ENCODE results near the gene THRB.

The THRB gene

DNA sequence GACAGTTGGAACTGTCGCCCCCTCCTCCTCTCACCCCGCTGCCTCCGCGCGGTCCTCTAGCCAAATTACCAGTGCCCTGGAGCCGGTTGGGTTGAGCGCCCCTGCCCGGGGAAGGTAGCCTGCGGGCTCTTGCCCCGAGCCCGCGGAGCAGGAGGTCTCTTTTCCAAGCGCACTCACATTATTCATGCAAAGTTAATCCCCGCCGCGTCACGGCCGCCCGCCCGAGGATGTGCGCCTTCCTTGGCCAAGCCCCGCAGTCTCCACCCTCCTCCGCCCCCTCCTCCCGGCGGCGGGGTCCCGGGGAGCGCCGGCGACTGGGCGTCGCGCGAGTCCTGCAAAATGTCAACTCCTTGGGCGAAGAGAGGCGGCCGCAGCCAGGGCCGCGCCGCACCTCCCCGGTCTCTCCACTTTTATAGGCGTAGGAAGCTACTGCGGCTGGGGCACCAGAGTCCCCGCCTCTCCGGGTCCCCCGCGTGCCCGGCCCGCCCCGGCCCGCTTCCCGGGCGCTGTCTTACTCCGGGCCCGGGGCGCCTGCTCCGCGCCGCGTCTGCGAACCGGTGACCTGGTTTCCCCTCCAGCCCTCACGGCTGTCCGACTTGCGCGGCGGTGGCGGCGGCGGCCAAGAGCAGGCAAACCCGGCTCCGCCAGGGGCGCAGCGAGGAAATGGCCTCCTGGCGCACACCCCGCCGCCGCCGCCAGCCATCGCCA is at the start of gene THRB:
TSS of gene THRB (minus strand) at position 233 of the 708 bp plus-strand sequence.
- TF ChIP-seq, protein P1, sequence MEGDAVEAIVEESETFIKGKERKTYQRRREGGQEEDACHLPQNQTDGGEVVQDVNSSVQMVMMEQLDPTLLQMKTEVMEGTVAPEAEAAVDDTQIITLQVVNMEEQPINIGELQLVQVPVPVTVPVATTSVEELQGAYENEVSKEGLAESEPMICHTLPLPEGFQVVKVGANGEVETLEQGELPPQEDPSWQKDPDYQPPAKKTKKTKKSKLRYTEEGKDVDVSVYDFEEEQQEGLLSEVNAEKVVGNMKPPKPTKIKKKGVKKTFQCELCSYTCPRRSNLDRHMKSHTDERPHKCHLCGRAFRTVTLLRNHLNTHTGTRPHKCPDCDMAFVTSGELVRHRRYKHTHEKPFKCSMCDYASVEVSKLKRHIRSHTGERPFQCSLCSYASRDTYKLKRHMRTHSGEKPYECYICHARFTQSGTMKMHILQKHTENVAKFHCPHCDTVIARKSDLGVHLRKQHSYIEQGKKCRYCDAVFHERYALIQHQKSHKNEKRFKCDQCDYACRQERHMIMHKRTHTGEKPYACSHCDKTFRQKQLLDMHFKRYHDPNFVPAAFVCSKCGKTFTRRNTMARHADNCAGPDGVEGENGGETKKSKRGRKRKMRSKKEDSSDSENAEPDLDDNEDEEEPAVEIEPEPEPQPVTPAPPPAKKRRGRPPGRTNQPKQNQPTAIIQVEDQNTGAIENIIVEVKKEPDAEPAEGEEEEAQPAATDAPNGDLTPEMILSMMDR (IDR thresholded peaks at IDR 0.05) = 0 out of 2 replicates have a peak, but pooled peaks have one; percentile 21

DNA sequence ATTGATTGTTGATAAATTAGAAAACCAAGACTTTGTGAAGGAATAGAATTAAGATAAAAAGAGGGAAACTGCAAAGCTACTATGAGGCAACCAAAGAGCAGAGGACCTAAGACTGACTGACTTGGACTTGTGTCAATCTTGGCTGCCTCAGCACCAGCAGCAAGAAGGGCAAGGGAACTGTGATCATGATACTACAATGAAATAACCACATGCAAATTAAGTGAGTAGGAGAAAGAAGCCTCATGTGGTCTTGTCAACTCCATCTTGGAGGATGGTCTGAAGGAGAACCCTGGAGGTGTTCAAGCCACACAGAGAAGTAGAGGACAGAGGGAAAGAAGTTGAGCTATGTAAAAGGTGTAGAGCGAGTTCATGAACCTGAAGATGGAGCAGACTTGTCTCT is 47.3 kb upstream of the THRB start:
- TF ChIP-seq, protein P1 (IDR thresholded peaks at IDR 0.05) = no peak

DNA sequence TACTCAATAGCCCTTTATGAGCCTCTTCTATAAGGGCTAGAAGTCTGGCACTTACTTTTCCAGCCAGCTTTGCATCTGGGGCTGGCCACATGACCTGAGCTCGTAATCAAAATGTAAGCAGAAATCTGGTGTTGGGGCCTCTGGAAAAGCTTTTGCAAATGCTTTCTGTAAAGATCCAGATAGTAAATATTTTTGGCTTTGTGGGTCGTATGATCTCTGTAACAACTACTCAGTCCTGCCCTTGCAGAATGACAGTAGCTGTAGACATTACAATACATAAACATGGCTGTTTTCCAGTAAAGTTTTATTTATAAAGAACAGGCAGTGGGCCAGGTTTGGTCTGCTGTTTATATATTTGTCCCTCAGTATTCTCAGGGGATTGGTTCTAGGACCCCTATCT is 46.2 kb upstream of the THRB start:
- TF ChIP-seq, protein P1 (IDR thresholded peaks at IDR 0.05) = no peak

DNA sequence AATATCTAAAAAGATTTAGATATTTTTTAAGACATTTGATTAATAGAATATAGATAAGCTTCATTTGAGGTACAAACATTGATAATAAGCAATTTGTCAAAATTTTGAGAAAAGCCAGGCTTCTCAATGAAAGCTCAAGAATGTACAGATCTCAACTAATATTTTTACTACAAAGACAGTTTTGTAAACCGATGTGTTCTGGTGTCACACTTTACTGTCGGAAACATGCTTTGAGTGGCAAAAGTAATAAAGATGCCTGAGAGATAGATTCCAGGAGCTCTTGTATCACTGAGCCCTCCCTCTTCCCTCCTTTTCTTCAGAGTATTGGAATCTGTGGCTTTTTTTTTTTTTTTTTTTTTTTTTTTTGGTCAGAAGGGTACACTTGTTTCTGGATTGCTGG is 45.0 kb upstream of the THRB start:
- TF ChIP-seq, protein P1 (IDR thresholded peaks at IDR 0.05) = no peak

DNA sequence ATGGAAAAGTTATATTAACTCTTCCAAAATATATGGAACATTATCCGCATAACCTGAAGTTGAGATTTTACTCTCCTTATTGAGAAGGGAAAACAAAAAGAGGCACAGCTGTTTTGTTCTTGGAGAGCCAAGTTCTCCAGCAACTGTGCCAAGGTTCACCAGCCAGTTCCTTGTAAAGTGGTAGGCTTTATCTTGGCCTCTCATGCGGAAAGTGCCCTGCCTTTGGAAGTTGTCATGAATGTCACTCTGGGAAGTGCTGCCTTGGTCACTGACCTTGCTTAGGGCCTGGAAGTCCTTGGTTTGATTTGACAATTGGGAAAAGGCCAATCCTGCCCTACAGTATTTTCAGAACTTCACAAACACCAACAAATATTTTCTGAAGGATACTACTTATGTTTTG is 44.2 kb upstream of the THRB start:
- TF ChIP-seq, protein P1 (IDR thresholded peaks at IDR 0.05) = no peak

DNA sequence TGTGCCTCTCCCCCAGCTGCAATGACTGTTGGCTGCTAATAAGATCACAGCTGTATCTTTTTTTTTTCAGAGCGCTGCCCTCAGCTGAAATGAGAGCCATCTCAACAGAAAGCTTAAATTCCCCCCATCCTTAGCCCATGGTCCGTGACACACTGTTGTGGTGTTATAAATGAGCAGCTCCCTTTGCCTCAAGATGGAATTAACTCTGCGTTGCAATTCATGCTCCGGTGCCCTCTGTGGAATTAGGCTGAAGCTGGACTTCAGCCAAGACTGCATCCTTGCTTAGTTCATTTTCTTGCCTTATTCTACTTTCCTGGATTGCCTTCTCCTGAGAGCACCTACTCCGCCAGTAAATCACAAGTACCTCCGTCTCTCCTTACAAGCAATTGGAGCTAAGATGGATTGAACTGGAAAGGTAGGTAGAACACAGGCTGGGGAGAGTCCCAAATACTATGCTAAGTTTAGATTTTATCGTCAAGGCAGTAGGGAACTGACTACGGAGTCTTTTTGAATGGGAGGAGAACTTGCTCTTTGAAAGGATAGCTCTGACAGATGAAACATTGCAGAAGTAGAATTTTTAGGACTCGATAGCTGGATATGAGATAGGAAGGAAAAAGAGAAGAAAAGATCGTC is 39.0 kb upstream of the THRB start:
- TF ChIP-seq, protein P1 (IDR thresholded peaks at IDR 0.05) = no peak

DNA sequence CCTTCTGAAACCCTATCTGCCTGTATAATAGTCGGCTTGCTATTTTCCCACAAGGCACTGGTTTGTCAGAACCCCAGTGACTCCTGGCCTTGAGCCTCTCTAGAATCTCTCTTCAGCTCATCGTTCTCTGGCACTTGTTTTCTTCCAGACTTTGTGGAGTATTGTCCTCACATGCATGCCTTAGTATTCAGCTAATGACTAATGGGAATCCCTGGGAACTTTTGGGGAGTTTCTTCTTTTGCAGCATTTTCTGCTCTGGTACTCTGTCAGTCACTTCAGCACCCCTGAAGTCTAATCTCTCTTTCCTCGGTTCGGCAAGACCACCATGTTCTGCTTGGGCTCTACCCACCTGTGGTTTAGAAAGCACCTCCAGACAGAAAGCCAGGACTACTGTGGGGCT is 35.8 kb upstream of the THRB start:
- TF ChIP-seq, protein P1 (IDR thresholded peaks at IDR 0.05) = no peak

Data from LNCAP (cell line).